Vagina (tissue), 2 donors: ENCODE measurements around the gene GPD1L.

ENCODE experiments used
- POLR2A ChIP-seq, 2 donors: fragments of 450-650 bp; IDR thresholded peaks; one replicate each; pipeline ENCODE4 v1.6.1; 2017; ENCODE audit warnings: antibody characterized with exemption in 2 of 2, mild to moderate bottlenecking in 2 of 2, moderate library complexity in 2 of 2
- POLR2AphosphoS5 ChIP-seq, 2 donors: sonication (generic); formaldehyde crosslinking; IDR thresholded peaks; one replicate each; pipeline ENCODE4 v1.9.0; 2017; ENCODE audit warnings: antibody characterized with exemption in 2 of 2, mild to moderate bottlenecking in 2 of 2, low read depth in 1 of 2; ENCODE audit not compliant: insufficient read depth in 1 of 2

DNA sequence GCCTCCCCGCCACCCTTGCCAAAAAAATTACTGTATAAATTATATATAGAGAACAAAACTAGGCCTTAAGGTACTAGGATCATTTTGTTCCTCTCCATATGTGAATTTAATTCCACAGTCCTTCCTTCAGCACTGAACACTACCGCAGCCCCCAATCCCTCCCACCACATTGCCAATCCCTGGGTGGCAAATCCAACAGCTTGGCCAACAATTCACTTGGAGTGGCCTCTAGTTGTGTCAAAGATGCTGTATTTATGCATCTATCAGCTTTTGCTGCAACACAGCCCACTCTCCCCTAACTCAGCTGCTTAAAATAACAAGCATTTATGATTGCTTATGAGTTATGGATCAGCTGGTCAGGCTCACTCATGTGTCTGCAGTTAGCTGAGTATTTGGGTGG, 18.6 kb downstream of the GPD1L start:
- TF ChIP-seq POLR2AphosphoS5 (IDR thresholded peaks at IDR 0.05; ENCODE audit: insufficient read depth in 1 of 2, low read depth in 1 of 2) (no peak), POLR2A (IDR thresholded peaks at IDR 0.05) (no peak)
